ENCODE measurements around the gene FBN2.
A peak's percentile ranks its signal among the peaks of the same experiment; 100 is the strongest.
"Not testable (repeated sequence)": the region's sequence is repeated elsewhere in the genome, so short reads cannot be mapped to it uniquely, and the experiment has no call there.

Gene FBN2

GRCh38 chr5:128478386-128479368 is 59.4 kb downstream of the FBN2 start:
- no peak for DNase-seq

GRCh38 chr5:128477944-128478343 is 60.1 kb downstream of the FBN2 start:
- no peak for DNase-seq

DNA sequence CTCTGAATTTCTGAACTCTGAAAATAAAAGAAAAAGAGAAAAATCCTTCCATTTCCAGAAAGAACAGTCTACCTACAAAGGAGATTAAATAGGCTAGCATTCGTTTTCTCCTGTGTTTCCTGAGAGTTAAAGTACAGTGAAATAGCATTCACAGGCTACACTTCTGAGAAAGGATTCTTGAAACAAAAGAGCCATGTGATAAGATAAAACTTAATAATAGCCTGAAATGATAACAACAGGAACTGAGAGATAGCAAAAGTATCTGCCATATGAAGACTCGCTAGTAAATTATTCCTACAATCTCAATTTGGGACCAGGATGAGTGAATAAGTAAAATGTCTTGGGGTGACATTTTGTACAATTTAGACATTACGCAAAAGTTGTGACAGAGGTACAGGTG is 62.4 kb downstream of the FBN2 start:
- no peak for DNase-seq

GRCh38 chr5:128472919-128473318 is 65.1 kb downstream of the FBN2 start:
- no peak for DNase-seq

- no peak for DNase-seq
These were observed 66.0 kb downstream of the FBN2 start for GRCh38 chr5:128472036-128472435.

DNA sequence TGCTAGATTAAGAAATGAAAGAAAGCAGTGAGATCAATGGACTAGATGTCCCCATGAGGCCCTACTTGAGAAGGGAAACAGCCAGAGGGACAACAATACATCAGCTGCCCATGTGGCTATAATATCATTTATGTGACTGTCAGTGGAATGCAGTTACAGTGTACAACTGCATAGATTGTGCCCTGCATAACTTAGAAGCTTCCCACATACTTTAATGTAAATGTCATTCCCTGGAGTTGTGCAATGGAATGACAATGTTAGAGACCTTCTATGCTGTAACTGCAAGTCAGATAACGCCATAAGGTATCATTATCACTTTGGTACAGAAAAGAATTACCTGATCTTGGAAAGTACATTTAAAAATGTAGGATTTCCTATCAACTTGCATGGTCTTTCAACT is 67.4 kb downstream of the FBN2 start:
- DNase-seq = peak; percentile 82

- DNase-seq = peak; percentile 53
These were observed 68.1 kb downstream of the FBN2 start for GRCh38 chr5:128469912-128470311.

GRCh38 chr5:128466980-128467379 is 71.1 kb downstream of the FBN2 start:
- no peak for DNase-seq

DNA sequence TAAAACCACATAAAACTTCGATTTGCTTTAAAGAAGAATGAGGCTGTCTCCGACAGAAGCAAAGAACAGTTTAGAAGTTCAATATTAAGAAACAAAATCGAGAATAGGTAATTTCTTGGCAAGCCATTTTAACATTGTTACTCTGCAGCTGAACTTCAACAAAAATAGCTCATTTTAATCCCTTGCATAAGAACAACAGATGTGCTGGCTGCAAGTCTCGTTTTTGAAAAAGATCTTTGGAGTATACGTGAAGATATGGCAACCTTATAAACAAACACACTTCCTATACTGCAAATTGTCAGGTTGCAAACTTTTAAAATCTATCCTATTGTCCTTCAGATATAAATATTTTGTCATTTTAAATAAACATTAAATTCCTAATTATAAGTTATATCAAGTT is 71.5 kb downstream of the FBN2 start:
- no peak for DNase-seq

DNA sequence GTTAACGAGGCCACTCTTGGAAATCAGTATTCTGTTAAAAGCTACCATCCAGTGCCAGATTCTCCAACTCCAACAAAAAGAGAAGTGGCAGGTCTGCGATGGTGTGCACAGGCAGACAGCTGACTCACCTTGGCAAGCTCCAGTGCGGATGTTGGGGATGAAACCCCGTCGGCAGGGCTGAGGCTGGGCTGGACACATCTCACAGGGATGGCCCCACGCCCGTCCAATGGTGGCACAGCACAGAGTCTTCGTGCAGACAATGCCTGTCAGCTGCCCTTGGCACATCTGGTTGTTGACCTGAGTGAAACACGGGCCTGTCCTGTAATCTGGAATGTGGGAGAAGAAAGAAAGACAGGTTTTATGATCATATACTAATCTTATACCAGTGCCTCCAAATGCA is 73.4 kb downstream of the FBN2 start:
- peak; percentile 17 for DNase-seq

- no peak for DNase-seq
These were observed 75.7 kb downstream of the FBN2 start for GRCh38 chr5:128462330-128462729.

DNA sequence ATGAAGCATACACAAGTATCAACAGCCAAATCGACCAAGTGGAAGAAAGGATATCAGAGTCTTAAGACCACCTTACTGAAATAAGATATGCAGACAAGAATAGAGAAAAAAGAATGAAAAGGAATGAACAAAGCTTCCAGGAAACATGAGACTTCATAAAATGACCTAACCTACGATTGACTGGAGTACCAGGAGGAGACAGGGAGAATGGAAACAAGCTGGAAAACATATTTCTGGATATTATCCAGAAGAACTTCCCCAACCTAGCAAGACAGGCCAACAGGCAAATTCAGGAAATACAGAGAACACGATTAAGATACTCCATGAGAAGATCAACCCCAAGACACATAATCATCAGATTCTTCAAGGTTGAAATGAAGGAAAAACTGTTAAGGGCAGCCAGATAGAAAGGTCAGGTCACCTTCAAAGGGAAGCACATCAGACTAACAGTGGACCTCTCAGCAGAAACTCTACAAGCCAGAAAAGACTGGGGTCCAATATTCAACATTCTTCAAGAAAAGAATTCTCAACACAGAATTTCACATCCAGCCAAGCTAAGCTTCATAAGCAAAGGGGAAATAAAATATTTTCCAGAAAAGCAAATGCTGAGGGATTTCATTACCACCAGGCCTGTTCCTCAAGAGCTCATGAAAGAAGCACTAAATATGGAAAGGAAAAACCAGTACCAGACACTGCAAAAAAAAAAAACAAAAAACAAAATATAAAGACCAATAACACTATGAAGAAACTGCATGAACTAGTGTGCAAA is 80.7 kb downstream of the FBN2 start:
- DNase-seq = not testable (repeated sequence)

GRCh38 chr5:128455841-128456361 is 82.1 kb downstream of the FBN2 start:
- no peak for DNase-seq

DNA sequence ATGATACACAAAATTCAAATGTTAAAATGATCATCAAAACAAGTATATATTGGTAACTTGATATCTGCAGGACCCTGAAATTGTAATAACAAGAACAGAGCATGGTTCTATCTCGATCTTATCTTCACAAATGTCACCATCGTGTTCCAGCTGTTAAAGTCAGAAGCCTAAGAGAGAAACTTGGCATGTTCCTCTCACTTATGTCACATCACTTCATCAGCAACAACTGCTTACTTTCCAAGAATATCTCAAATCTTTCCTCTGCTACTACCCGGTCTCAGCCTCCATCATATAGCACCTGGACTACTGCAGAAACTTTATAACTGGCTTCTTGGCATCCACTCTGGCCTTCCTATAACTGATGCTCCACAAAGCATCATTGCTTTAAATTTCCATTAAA is 84.9 kb downstream of the FBN2 start:
- no peak for DNase-seq

DNA sequence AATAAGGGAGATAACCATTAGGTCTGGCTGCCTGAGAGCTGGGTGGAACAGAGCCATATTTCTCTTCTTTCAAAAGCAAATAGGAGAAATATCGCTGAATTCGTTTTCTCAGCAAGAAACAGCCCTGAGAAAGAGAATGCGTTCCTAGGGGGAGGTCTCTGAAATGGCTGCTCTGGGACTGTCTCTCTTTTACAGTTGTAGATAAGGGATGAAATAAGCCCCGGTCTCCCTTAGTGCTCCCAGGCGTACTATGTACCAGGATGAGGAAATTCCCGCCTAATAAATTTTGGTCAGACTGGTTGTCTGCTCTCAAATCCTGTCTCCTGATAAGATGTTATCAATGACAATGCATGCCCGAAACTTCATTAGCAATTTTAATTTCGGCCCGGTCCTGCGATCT is 90.8 kb downstream of the FBN2 start:
- not testable (repeated sequence) for DNase-seq

DNA sequence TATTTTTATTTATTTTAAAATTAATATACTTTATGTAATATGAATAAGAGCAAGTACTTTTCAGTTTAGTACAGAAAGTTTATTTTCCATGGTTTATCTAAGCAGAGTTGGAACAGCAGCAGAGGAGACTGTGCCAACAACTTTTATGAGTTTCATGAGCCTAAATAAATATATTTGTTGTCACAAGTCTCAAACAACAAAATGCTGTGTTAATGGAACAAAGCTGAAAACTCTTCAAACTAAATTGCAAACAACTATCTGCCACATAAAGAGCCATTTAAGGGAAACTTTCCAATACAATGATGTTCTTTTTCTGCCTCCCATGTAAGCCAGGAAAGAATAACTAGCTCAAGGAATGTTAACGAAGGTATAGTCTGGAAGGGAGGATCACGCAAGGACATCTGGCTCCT is 96.1 kb downstream of the FBN2 start:
- no peak for DNase-seq

DNA sequence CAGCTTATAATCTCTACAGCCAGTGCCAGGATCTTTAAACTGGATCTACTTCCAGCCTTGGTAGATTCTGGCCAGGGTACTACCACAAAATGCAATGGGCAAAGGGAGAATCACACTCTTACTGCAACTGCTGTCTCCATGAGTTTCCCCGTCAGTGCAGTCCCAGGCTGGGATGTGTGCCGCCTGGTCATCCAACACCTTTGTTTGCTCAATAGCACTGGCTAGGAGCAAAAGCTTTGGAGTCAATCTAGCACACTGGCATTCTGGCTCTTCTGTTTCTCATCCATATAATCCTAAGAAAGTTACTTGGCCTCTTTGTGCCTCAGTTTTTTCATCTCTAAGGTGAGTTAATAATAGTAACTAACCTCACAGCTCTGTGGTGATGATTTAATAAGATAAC is 96.9 kb downstream of the FBN2 start:
- no peak for DNase-seq

DNA sequence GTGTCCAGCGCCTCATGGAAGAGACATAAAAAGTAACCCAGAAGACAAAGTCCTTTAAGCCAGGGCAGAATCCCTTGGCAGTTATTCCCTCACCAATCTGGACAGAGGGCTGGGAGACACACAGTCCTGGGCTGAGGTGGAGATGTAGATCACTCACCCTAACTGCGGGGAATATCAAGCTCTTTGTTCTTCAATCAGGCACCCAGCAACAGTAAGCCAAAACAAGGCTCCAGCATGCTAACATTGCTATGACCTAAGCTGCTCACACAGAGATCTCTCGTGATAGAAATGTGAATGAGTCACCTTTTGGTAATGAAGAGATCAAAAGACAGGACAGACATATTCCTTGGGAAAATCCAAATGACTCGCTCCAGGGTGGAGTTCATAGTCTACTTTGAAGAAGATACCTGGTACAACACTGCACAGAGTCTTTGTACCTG is 101.3 kb downstream of the FBN2 start:
- DNase-seq = peak; percentile 81

DNA sequence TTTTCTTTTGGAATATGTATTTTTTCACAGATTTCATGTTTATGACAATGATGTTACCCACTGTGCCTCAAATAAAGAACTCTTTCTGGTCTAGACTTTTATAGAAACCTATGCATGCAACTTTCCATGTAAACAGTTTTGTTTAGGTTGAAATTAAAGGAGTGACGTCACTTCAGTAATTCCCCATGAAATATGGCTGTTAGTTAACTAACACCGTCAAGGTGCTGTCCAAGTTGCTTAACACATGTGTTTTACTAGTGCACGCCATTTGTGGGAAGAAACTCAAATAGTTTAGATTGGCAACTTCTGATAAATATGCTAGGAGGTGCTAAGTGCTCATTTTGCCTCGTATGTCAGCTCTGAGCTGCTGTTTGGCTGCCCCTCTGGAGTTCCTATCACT is 102.2 kb downstream of the FBN2 start:
- DNase-seq = no peak

DNA sequence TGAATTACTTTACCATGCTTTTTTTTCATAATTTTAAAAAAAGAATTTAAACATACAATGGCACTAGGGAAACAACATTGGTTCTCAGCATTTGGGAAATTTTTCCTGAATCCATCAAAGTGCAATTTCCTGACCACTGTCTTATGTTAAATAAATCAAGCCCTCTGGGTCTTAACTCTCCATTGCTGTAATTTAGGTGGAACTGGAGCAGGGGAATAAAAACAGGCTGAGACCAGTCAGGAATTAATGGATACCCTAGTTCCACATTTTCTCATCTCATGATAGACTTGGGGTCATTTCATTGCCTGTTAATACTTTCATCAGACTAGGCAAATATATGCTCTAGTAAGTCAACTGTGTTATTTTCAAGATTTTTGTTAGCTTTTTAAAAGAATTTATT is 103.1 kb downstream of the FBN2 start:
- no peak for DNase-seq

GRCh38 chr5:128432913-128433440 is 105.1 kb downstream of the FBN2 start:
- no peak for DNase-seq

- peak; percentile 69 for DNase-seq
These were observed 110.1 kb downstream of the FBN2 start for GRCh38 chr5:128427921-128428320.

GRCh38 chr5:128426090-128426534 is 111.9 kb downstream of the FBN2 start:
- peak; percentile 57 for DNase-seq

All from fibroblast of skin of abdomen (primary cell).